Measurements from ENCODE around the gene LMBRD1.

The LMBRD1 gene

GRCh38 chr6:69756907-69757306 is 39.9 kb downstream of the LMBRD1 start:
- CTCF ChIA-PET: no interaction called here
- Histone ChIP-seq H3K27me3 (replicated peaks in 2 of 5; ENCODE audit: control insufficient read depth in 4 of 5, insufficient read depth in 5 of 5, low read length in 4 of 5) (no peaks in the 10 kb centered on the region), H3K4me3 (ENCODE audit: control insufficient read depth in 1 of 7, extremely low read depth in 1 of 7, insufficient read depth in 4 of 7, low read depth in 2 of 7, low read length in 6 of 7) (no peak overlapping the region), H3K36me3 (ENCODE audit: control insufficient read depth in 4 of 4, insufficient read depth in 4 of 4, low read length in 3 of 4) (peaks cover 0 to 4% (median 2%) of the 10 kb centered on the region in 4 experiments), H3K27ac (ENCODE audit: insufficient read depth in 1 of 2, low read depth in 1 of 2, low read length in 2 of 2, poor library complexity in 1 of 2, severe bottlenecking in 2 of 2) (no peak overlapping the region), H3K4me1 (ENCODE audit: control extremely low read depth in 1 of 4, control insufficient read depth in 4 of 4, insufficient read depth in 4 of 4, low read length in 3 of 4) (peaks cover 0 to 2% (median 0%) of the 10 kb centered on the region in 4 experiments), H3K9me3 (ENCODE audit: control extremely low read depth in 1 of 5, control insufficient read depth in 4 of 5, insufficient read depth in 2 of 5, low read depth in 1 of 5, low read length in 4 of 5) (peaks cover 0 to 11% (median 2%) of the 10 kb centered on the region in 5 experiments)
- POLR2A ChIA-PET: no interaction called here
- WGBS (ENCODE audit: insufficient coverage): no CpG with 5 or more reads among the region's 1 CpG
- DNase-seq: no peak

- H3K9me3 ChIP-seq (ENCODE audit: control extremely low read depth in 1 of 5, control insufficient read depth in 4 of 5, insufficient read depth in 2 of 5, low read depth in 1 of 5, low read length in 4 of 5): peaks cover 0 to 11% (median 2%) of the 10 kb centered on the region in 5 experiments
- H3K27me3 ChIP-seq (replicated peaks in 2 of 5; ENCODE audit: control insufficient read depth in 4 of 5, insufficient read depth in 5 of 5, low read length in 4 of 5): no peaks in the 10 kb centered on the region
- DNase-seq: no peak
- peaks cover 0 to 4% (median 2%) of the 10 kb centered on the region in 4 experiments for H3K36me3 ChIP-seq (ENCODE audit: control insufficient read depth in 4 of 4, insufficient read depth in 4 of 4, low read length in 3 of 4)
- ChIA-PET CTCF (no interaction called here), POLR2A (no interaction called here)
- H3K4me1 ChIP-seq (ENCODE audit: control extremely low read depth in 1 of 4, control insufficient read depth in 4 of 4, insufficient read depth in 4 of 4, low read length in 3 of 4): peaks cover 0 to 2% (median 0%) of the 10 kb centered on the region in 4 experiments
- H3K4me3 ChIP-seq (ENCODE audit: control insufficient read depth in 1 of 7, extremely low read depth in 1 of 7, insufficient read depth in 4 of 7, low read depth in 2 of 7, low read length in 6 of 7): no peak overlapping the region
- H3K27ac ChIP-seq (ENCODE audit: insufficient read depth in 1 of 2, low read depth in 1 of 2, low read length in 2 of 2, poor library complexity in 1 of 2, severe bottlenecking in 2 of 2): no peak overlapping the region
Observed at GRCh38 chr6:69756366-69756765, 40.4 kb downstream of the LMBRD1 start.

GRCh38 chr6:69735027-69735426 is 61.8 kb downstream of the LMBRD1 start:
- CTCF ChIA-PET: interaction anchor here (0.6 to 1.0 kb wide), 3 partner anchors 21 to 1278 kb away, joined by 3 read pairs; no protein-coding TSS in a partner anchor
- POLR2A ChIA-PET: no interaction called here
- H3K36me3 ChIP-seq (ENCODE audit: control insufficient read depth in 4 of 4, insufficient read depth in 4 of 4, low read length in 3 of 4): no peaks in the 10 kb centered on the region
- no peaks in the 10 kb centered on the region for H3K9me3 ChIP-seq (ENCODE audit: control extremely low read depth in 1 of 5, control insufficient read depth in 4 of 5, insufficient read depth in 2 of 5, low read depth in 1 of 5, low read length in 4 of 5)
- H3K27ac ChIP-seq (ENCODE audit: insufficient read depth in 1 of 2, low read depth in 1 of 2, low read length in 2 of 2, poor library complexity in 1 of 2, severe bottlenecking in 2 of 2): no peak overlapping the region
- H3K4me3 ChIP-seq (ENCODE audit: control insufficient read depth in 1 of 7, extremely low read depth in 1 of 7, insufficient read depth in 4 of 7, low read depth in 2 of 7, low read length in 6 of 7): no peak overlapping the region
- no peak for DNase-seq
- 100% methylated on average over 1 of the region's 4 CpGs for WGBS (ENCODE audit: insufficient coverage)
- no peaks in the 10 kb centered on the region for H3K27me3 ChIP-seq (replicated peaks in 2 of 5; ENCODE audit: control insufficient read depth in 4 of 5, insufficient read depth in 5 of 5, low read length in 4 of 5)
- H3K4me1 ChIP-seq (ENCODE audit: control extremely low read depth in 1 of 4, control insufficient read depth in 4 of 4, insufficient read depth in 4 of 4, low read length in 3 of 4): no peaks in the 10 kb centered on the region

- Histone ChIP-seq H3K36me3 (ENCODE audit: control insufficient read depth in 4 of 4, insufficient read depth in 4 of 4, low read length in 3 of 4) (no peaks in the 10 kb centered on the region), H3K9me3 (ENCODE audit: control extremely low read depth in 1 of 5, control insufficient read depth in 4 of 5, insufficient read depth in 2 of 5, low read depth in 1 of 5, low read length in 4 of 5) (no peaks in the 10 kb centered on the region), H3K4me1 (ENCODE audit: control extremely low read depth in 1 of 4, control insufficient read depth in 4 of 4, insufficient read depth in 4 of 4, low read length in 3 of 4) (no peaks in the 10 kb centered on the region), H3K27me3 (replicated peaks in 2 of 5; ENCODE audit: control insufficient read depth in 4 of 5, insufficient read depth in 5 of 5, low read length in 4 of 5) (no peaks in the 10 kb centered on the region), H3K27ac (ENCODE audit: insufficient read depth in 1 of 2, low read depth in 1 of 2, low read length in 2 of 2, poor library complexity in 1 of 2, severe bottlenecking in 2 of 2) (no peak overlapping the region), H3K4me3 (ENCODE audit: control insufficient read depth in 1 of 7, extremely low read depth in 1 of 7, insufficient read depth in 4 of 7, low read depth in 2 of 7, low read length in 6 of 7) (no peak overlapping the region)
- peak; percentile 12 to 34 (median 26) for DNase-seq
- ChIA-PET CTCF (interaction anchor here (0.8 to 1.3 kb wide), 4 partner anchors 64 to 381 kb away, joined by 3 to 4 read pairs (median 3); partner anchors contain the start of gene LMBRD1), POLR2A (no interaction called here)
- no CpG with 5 or more reads among the region's 2 CpGs for WGBS (ENCODE audit: insufficient coverage)
Observed at GRCh38 chr6:69732640-69733039, 64.2 kb downstream of the LMBRD1 start.

GRCh38 chr6:69732045-69732444 is 64.8 kb downstream of the LMBRD1 start:
- CTCF ChIA-PET: interaction anchor here (0.8 to 1.8 kb wide), 6 partner anchors 10 to 382 kb away, joined by 3 to 5 read pairs (median 3); no protein-coding TSS in a partner anchor
- Histone ChIP-seq H3K27me3 (replicated peaks in 2 of 5; ENCODE audit: control insufficient read depth in 4 of 5, insufficient read depth in 5 of 5, low read length in 4 of 5) (no peaks in the 10 kb centered on the region), H3K4me3 (ENCODE audit: control insufficient read depth in 1 of 7, extremely low read depth in 1 of 7, insufficient read depth in 4 of 7, low read depth in 2 of 7, low read length in 6 of 7) (no peak overlapping the region), H3K4me1 (ENCODE audit: control extremely low read depth in 1 of 4, control insufficient read depth in 4 of 4, insufficient read depth in 4 of 4, low read length in 3 of 4) (no peaks in the 10 kb centered on the region), H3K36me3 (ENCODE audit: control insufficient read depth in 4 of 4, insufficient read depth in 4 of 4, low read length in 3 of 4) (no peaks in the 10 kb centered on the region), H3K27ac (ENCODE audit: insufficient read depth in 1 of 2, low read depth in 1 of 2, low read length in 2 of 2, poor library complexity in 1 of 2, severe bottlenecking in 2 of 2) (no peak overlapping the region), H3K9me3 (ENCODE audit: control extremely low read depth in 1 of 5, control insufficient read depth in 4 of 5, insufficient read depth in 2 of 5, low read depth in 1 of 5, low read length in 4 of 5) (no peaks in the 10 kb centered on the region)
- no peak for DNase-seq
- WGBS (ENCODE audit: insufficient coverage): 100% methylated on average over 1 of the region's 2 CpGs
- POLR2A ChIA-PET: no interaction called here

GRCh38 chr6:69729870-69730449 is 66.8 kb downstream of the LMBRD1 start:
- DNase-seq: peak; percentile 7 to 14 (median 10)
- no peak overlapping the region for H3K27ac ChIP-seq (ENCODE audit: insufficient read depth in 1 of 2, low read depth in 1 of 2, low read length in 2 of 2, poor library complexity in 1 of 2, severe bottlenecking in 2 of 2)
- no peaks in the 10 kb centered on the region for H3K4me1 ChIP-seq (ENCODE audit: control extremely low read depth in 1 of 4, control insufficient read depth in 4 of 4, insufficient read depth in 4 of 4, low read length in 3 of 4)
- H3K4me3 ChIP-seq (ENCODE audit: control insufficient read depth in 1 of 7, extremely low read depth in 1 of 7, insufficient read depth in 4 of 7, low read depth in 2 of 7, low read length in 6 of 7): no peak overlapping the region
- CTCF ChIA-PET: interaction anchor here (0.8 to 1.2 kb wide), 2 partner anchors 10 to 436 kb away, joined by 3 to 6 read pairs; no protein-coding TSS in a partner anchor
- POLR2A ChIA-PET: no interaction called here
- H3K36me3 ChIP-seq (ENCODE audit: control insufficient read depth in 4 of 4, insufficient read depth in 4 of 4, low read length in 3 of 4): peaks cover 0 to 6% (median 1%) of the 10 kb centered on the region in 4 experiments
- H3K9me3 ChIP-seq (ENCODE audit: control extremely low read depth in 1 of 5, control insufficient read depth in 4 of 5, insufficient read depth in 2 of 5, low read depth in 1 of 5, low read length in 4 of 5): peaks cover 0 to 7% (median 0%) of the 10 kb centered on the region in 5 experiments
- no peaks in the 10 kb centered on the region for H3K27me3 ChIP-seq (replicated peaks in 2 of 5; ENCODE audit: control insufficient read depth in 4 of 5, insufficient read depth in 5 of 5, low read length in 4 of 5)
- no CpG with 5 or more reads among the region's 3 CpGs for WGBS (ENCODE audit: insufficient coverage)

GRCh38 chr6:69722683-69723082 is 74.1 kb downstream of the LMBRD1 start:
- Histone ChIP-seq H3K36me3 (ENCODE audit: control insufficient read depth in 4 of 4, insufficient read depth in 4 of 4, low read length in 3 of 4) (peaks cover 0 to 24% (median 5%) of the 10 kb centered on the region in 4 experiments), H3K4me1 (ENCODE audit: control extremely low read depth in 1 of 4, control insufficient read depth in 4 of 4, insufficient read depth in 4 of 4, low read length in 3 of 4) (no peaks in the 10 kb centered on the region), H3K27ac (ENCODE audit: insufficient read depth in 1 of 2, low read depth in 1 of 2, low read length in 2 of 2, poor library complexity in 1 of 2, severe bottlenecking in 2 of 2) (no peak overlapping the region), H3K9me3 (ENCODE audit: control extremely low read depth in 1 of 5, control insufficient read depth in 4 of 5, insufficient read depth in 2 of 5, low read depth in 1 of 5, low read length in 4 of 5) (peaks cover 0 to 10% (median 0%) of the 10 kb centered on the region in 5 experiments), H3K4me3 (ENCODE audit: control insufficient read depth in 1 of 7, extremely low read depth in 1 of 7, insufficient read depth in 4 of 7, low read depth in 2 of 7, low read length in 6 of 7) (no peak overlapping the region), H3K27me3 (replicated peaks in 2 of 5; ENCODE audit: control insufficient read depth in 4 of 5, insufficient read depth in 5 of 5, low read length in 4 of 5) (no peaks in the 10 kb centered on the region)
- WGBS (ENCODE audit: insufficient coverage): no CpG with 5 or more reads among the region's 3 CpGs
- peak in 1 of 3 donors; percentile 1 for DNase-seq
- ChIA-PET POLR2A (no interaction called here), CTCF (interaction anchor here (0.9 kb wide), 1 partner anchor 9 kb away, joined by 3 read pairs; no protein-coding TSS in a partner anchor)
